ENCODE measurements around the gene C9.
"Not testable (repeated sequence)": the region's sequence is repeated elsewhere in the genome, so short reads cannot be mapped to it uniquely, and the experiment has no call there.

Gene C9

DNA sequence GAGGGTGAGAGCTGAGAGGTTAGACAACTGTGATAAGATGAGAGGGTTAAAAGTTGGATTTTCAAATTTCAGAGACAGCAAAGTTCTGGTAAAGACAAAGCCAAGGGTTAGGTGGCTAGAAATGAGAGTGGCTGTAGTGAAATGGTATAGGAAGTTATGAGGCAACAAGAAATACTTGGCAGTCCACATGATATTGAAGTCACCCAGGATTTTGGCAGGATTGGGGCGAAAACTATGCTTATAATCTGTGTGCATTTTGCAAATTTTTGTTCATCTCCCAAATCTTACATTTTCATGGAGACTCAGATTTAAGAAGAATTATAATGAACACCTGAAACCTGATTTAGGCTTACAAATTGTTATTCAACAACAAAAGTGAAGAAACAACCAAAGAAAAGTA lies 35.6 kb downstream of the C9 start:
- DNase-seq (ENCODE audit: low read depth) = no peak

DNA sequence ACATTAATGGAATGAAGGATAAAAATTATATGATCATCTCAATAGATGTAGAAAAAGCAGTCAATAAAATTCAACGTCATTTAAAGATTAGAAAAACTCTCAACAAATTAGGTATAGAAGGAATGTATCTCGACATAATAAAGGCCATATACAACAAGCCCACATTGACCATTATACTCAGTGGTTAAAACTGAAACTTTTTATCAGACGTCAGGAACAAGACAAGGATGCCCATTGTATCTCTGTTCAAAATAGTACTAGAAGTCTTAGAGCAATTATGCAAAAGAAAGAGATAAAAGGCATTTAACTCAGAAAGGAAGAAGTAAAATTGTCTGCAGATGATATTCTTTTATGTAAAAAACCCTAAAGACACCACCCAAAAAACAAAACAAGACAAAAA lies 40.8 kb downstream of the C9 start:
- no peak for DNase-seq (ENCODE audit: low read depth)

DNA sequence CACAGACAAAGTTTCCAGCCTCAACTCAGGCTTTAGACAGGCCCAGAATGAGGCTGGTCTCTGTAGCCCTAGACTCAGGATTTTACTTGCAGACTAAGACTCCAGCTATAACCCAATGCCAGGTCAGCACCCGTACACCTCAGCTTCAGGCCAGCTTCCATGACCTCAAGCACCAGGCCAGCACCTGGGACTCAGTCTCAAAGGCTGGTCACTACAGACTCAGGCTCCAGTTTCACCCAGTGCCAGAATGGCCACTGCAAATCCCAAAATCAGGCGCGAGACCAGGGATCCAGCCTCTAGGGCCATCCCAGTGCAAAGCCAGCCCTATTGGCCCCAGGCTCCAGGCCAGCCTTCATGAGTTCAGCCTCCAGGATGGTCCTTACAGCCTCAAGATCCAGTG lies 44.9 kb downstream of the C9 start:
- no peak for DNase-seq (ENCODE audit: low read depth)

DNA sequence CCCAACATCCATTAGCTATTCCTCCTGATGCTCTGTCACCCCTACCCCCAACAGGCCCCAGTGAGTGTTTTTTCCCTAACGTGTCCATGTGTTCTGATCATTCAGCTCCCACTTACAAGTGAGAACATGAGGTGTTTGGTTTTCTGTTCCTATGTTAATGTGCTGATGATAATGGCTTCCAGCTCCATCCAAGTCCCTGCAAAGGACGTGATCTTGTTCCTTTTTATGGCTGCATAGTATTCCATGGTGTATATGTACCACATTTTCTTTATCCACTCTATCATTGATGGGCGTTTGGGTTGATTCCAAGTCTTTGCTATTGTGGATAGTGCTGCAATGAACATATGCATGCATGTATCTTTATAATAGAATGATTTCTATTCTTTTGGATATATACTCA lies 47.8 kb downstream of the C9 start:
- DNase-seq (ENCODE audit: low read depth) = not testable (repeated sequence)

DNA sequence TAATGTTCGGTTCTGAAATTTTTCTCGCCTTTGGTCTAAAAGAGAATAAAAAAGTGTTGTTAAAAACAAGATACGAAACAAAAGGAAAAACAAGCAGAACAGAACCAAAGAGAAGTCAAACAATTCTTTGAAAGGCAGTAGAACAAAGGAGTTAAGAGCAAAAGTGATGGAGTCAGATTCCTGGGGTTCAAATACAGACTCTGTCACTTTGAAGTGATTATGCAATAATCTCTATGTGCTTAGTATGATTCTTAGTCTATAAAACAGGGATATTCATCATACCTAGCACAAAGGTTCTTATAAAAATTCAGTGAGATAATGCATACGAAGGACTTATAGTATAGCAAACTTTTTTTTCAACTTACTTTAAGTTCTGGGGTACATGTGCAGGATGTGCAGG lies 48.3 kb downstream of the C9 start:
- no peak for DNase-seq (ENCODE audit: low read depth)

DNA sequence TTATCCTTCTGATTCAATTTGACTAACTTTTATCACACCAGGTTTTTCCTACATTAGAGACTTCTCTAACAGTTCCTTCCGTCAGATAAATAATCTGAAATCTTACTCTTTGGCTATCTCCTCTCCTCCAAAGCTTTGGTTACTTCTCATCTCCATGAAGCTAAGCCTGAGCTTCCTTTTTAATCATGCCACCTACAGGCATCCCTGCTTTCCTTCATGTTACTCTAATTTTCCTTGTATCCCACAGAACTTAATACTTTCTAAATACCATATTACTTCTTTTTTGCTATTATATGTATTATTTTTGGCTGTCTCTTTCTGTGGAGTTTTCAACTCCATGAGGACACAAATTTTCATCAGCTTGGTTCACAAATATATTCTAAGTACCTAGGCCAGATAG lies 49.7 kb downstream of the C9 start:
- DNase-seq (ENCODE audit: low read depth) = no peak

DNA sequence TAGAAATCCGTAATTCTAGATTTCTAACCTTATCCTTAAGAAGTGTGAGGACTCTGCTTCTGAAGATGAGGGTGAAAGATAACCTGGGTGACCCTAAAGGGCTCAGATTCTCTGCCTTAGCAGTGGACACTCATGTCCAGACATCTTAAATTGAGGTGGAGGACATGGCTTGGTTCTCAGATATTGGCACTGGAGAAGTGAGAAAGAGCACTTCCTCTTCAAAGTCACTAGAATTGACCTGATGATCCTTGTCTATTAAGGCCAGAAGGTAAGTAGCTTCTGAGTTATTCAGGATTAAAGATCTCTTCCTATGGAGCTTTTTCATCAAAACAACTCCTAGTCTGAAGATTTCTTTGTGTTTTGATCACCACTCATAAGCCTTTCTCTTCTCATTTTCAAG lies 54.8 kb downstream of the C9 start:
- no peak for DNase-seq (ENCODE audit: low read depth)

DNA sequence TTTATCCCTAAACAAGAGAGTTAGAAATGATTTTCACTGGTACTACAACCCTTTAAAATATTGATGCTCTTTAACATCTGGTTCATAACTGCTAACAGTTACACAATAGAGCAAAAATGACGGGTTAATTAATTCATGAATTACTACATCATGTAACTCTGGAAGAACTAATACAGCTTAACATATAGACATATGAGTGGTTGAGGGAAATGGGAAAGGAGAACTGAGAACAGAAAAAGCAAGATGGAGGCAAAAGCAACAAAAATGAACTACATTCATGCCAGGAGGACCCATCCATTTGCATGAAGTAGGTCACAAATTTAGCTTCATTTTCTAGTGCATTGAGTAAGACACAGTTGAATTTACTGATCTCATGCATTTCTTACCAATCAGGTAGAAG lies 61.8 kb downstream of the C9 start:
- no peak for DNase-seq (ENCODE audit: low read depth)

DNA sequence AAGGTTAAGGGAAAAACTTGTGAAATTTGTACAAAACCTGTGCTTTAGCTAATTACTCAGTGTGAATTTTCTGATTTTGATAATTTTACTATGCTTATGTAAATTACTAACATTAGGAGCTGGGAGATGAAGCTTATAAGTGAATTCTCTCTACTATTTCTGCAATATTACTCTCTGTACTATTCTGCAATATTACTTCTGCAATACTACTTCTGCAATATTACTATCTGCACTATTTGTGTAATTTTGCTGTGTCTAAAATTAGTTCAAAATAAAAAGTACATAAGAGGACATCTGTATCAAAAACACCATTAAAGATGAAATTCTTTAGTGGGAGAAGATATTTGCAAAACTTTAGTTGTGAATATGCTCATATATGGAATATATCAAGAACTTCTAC lies 62.9 kb downstream of the C9 start:
- no peak for DNase-seq (ENCODE audit: low read depth)

DNA sequence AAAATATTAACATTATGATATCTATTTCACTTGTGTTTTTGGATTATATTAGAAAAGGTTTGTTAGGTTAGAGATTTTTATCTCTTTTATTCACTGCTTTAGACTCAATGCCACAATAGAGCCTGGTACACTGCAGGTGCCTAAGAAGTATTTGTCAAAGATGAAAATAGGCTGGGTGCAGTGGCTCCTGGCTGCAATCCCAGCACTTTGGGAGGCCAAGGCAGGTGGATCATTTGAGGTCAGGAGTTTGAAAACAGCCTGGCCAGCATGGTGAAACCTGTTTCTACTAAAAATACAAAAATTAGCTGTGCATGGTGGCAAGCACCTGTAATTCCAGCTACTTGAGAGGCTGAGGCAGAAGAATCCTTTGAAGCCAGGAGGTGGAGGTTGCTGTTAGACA lies 64.3 kb downstream of the C9 start:
- no peak for DNase-seq (ENCODE audit: low read depth)

DNA sequence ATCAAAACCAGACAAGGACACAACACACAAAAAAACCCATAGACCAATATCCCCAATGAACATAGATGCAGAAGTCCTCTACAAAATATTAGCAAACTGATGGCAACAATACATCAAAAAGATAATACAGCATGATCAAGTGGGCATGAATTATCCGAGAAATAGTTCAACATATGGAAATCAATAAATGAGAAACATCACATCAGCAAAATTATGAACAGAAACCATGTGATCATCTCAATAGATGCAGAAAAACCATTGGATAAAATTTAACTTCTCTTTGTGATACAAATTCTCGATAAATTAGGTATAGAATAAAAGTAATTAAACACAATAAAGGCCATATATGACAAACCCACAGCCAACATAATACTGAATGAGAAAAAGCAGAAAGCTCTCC lies 69.6 kb downstream of the C9 start:
- DNase-seq (ENCODE audit: low read depth) = no peak

DNA sequence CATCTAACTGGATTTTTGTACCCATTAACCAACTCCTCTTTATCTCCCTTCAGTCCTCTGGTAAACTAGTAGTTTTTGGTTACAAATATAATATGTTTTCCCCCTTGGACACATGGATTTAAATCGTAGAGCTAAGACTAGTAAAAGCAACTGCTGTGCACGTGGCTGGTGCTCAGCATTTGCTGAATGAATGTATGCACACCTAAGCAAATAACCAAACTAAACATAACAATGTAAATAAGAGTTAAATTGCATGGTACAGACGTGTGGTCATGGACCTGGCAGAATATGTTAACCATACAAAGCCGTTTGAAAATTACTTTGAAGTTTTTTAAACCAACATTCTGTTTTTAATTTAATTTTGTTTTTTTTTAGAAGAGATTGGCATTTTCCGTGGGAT lies 79.7 kb downstream of the C9 start:
- DNase-seq (ENCODE audit: low read depth) = no peak

DNA sequence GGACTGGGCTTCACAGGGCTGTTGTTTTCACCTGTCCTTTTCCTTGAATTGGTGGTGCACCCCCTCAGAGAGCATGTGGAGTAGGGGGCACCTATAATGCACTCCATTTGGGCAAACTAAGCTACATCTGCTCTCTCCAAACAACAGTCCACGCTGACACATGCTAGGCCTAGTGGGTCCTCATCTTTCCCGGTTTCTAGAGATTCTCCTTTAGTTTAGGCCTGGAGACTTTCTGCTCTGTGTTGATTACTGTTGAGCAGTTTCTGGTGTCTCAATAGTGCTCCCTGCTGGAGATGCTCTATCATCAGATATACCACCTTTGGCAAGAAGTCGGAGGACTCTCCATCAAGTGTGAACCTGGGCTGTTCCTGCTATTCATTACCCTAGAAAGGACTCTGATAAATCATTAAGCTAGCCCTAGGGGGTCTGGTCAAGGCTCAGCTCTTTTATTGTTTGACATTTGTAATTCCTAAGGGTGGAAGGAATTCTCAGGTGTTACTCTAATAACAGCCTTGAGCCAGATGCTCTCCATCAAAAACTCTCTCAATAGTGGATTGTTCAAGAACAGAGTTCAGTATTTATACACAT lies 81.0 kb downstream of the C9 start:
- DNase-seq (ENCODE audit: low read depth) = peak; percentile 57

DNA sequence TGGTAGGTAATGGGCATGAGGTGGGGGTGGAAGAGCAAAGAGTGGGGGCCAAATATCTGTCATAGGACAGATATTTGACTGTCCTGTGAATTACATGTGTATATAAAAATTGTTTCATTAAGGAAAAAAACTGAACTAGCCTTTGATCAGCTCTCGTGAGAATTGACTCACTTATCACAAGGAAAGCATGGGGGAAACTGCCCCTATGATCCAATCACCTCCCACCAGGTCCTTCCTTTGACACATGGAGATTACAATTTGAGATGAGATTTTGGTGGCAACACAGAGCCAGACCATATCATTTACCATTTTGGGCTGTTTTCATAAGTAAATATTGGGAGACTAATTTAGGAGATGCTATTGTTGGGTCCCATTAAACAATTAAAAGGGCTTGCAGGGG lies 81.7 kb downstream of the C9 start:
- DNase-seq (ENCODE audit: low read depth) = no peak

DNA sequence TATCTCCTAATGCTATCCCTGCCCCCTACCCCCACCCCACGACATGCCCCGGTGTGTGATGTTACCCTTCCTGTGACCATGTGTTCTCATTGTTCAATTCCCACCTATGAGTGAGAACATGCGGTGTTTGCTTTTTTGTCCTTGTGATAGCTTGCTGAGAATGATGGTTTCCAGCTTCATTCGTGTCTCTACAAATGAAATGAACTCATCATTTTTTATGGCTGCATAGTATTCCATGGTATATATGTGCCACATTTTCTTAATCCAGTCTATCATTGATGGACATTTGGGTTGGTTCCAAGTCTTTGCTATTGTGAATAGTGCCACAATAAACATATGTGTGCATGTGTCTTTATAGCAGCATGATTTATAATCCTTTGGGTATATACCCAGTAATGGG lies 88.4 kb downstream of the C9 start:
- not testable (repeated sequence) for DNase-seq (ENCODE audit: low read depth)

DNA sequence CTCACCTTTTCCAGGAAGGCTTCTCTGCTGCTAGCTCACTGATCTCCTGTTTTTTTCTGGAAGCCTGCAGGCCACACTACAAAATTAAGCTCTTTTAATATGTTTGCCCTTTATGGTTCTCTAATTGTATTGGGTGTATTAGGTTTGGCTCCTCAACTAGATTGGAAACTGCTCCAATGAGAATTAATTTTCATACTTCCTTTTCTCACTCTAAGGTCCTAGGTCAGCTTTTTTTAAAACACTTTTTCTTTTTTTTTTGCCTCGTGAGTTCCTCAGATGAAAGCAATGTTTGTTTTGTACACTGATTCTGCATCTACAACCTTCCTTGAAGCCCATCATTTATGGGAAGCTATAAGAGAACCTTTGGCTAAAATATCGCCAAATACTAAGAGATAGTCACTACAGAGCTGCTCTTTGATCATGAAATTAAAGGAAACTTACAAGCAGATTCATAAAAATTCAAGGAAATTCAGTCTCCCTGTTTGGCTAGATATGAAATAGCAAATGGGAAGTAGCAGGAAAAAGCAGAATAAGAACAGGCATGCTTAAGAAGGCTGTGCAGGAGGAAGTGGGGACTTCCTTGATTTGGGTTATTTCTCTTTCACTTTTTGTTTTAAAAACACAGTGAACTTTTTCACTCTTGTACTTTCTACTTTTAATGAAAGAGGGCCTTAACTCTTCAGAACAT lies 89.8 kb downstream of the C9 start:
- DNase-seq (ENCODE audit: low read depth) = no peak

DNA sequence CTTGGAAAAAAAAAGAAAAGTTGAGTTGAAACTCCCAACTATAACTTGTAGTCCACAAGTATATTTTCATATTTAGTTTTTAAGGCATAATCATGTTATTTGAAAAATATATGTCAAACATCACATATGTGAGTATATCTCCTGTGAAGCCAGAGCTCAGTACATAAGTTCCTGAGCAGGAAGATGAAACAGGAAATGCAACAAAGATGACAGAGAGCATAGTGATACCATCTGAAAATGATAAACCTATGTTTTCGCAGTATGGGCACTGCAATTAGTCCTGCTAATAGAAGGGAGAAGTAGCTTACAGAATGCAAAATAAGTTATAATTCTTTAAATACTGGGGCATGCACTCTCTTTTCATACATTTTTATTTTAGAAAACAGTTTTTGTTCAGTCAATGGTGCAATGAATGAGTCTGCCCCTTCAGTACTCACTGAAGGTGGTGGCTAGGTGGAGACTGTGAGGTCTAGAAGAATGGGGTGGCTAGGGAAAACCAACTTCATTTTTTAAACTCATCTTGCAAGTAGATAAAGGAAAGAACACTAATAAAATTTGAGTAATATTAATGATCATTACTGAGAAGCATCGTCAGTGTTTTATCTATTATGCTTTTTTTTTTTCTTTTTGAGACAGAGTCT lies 90.9 kb downstream of the C9 start:
- DNase-seq (ENCODE audit: low read depth) = no peak

DNA sequence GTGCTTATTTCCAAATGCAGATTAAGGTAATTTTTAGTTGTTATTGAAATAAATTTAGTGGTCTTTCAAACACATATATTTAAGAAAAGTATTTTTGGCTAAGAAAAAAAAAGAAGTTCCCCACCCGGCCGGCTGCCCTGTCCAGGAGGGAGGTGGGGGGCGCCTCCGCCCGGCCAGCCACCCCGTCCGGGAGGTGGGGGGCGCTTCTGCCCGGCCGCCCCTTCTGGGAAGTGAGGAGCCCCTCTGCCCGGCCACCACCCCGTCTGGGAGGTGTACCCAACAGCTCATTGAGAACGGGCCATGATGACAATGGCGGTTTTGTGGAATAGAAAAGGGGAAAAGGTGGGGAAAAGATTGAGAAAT lies 91.4 kb downstream of the C9 start:
- not testable (repeated sequence) for DNase-seq (ENCODE audit: low read depth)

DNA sequence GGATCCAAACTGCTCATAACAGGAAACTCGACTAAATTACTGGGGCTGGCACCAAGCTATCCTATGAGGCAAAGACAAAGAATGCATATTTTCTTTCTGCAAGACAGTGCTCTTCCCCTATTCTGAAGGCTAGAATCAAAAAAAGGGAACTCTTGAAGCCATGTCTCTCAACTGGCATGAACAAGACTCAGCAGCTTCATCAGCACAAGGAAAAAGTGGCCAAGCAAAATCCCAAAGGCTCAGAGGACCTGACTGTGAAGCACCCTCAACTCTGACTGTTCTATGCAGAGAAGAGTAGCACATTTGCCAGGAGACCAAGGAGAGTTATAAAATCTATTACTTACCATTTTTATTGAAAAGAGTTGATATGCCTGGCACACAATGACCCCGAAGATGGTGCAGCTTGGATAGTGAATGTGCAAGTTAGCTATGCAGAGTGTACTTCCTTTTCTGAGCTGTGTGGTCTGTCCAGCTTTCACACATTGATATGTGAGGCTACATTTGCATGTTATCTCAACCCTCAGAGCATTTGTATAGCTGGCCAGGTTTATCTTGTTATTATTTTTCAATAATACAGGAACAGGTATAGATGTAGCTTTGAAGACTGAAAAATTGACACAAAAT lies 94.0 kb downstream of the C9 start:
- no peak for DNase-seq (ENCODE audit: low read depth)

DNA sequence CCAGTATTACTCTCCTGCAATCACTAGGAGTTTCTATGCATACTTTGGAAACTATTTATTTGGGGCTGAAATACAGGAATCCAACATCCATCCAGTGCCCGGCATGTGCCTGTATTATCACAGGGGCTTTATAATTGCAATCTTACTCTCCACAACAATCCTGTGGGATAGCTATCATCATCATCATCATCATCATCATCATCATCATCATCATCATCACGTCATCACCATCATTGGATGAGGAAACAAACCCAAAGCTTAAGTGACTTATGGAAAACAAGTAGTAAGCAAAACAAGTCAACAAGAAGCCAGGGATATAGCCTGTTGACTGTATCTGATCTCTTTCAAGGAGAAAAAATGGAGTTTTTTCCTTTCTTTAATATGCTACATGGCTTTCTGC lies 97.1 kb downstream of the C9 start:
- no peak for DNase-seq (ENCODE audit: low read depth)

DNA sequence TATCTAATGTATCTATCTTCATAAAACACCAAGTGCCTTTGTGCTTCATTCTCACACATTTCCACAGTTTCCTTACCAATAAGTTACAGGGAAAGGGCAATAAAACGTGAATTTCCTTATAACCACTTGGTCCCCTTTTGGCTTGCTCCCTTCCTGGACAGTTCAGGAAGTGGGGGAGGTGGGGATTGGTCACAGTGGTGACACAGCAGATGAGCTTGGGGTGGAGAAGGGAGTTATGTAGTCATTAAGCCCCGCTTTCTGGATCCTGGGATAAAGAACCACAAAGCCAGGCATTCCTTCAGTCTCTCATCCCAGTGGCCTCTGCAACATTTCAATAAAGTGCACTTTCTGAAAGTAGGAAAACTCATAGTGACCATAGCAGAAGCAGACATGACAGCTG lies 97.9 kb downstream of the C9 start:
- DNase-seq (ENCODE audit: low read depth) = no peak

DNA sequence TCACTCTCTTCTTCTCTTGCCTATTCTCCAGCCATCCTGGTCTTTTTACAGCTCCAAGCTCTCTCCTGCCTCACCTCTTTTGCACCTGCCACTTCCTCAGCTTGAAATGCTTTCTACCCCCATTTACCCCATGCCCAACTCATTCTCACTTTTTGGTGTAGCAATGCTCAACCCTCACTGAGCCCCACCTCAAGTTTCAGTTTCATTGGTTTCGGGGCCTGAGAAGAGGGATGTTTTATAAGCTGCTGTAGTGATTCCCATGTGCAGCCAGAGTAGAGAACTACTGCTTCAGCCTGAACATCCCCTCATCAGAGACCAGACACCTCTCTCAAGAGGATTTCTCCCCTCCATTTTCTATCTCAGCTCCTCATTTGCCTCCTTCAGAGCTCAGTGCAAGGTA lies 99.8 kb downstream of the C9 start:
- no peak for DNase-seq (ENCODE audit: low read depth)

DNA sequence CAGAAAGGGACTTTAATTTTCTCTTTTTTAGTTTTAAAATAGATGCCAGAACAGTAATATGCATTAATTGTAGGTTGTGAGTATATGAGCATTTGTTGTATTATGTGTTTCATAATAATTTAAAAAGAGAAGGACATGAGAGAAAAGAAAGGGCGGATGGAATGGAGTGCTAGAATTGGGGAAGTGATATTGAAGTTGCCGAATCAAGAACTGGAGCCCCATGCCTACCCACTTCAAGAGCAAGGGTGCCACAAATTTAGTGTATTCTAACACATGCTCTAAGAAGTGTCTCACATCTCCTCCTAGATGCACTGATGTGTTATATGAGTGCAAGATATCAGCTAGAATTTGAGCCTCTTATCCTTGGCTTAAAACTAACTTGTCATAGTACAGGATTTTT lies 101.3 kb downstream of the C9 start:
- no peak for DNase-seq (ENCODE audit: low read depth)

DNA sequence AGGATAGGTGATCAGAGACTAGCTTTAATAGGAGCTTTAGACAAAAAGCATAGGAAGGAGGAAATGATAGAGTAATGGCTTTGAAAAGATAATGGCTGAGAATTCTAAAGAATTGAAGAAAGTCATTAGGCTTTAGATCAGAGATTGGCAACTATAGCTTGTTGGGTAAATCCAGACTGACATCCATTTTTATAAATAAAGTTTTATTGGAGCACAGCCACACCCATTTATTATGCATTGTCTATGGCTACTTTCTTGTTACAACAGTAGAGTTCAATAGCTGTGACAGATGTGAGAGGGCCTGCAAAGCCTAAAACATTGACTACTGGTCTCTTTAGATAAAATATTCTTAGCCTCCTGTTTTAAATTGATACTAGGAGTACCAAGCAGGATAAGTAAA lies 104.2 kb downstream of the C9 start:
- DNase-seq (ENCODE audit: low read depth) = no peak

All from activated T-cell treated with anti-CD3 and anti-CD28 coated beads for 24 hours (primary cell).